H1 (cell line): Measurements from ENCODE around the gene PTCH2. TPM values are rescaled to one million over a fixed set of nuclear protein-coding genes. Genes with fewer than 3 reads are reported as not detected.

Experiments
- CBX8 ChIP-seq: fragments of 300-800, 300-1000 bp; sonication (generic); IDR thresholded peaks from 2 replicates; pipeline ENCODE4 v1.7.1; 2016; ENCODE audit warnings: low read depth, low read length, borderline replicate concordance
- CTBP2 ChIP-seq: IDR thresholded peaks from 2 replicates; pipeline ENCODE4 v1.7.0; 2011; ENCODE audit warnings: borderline replicate concordance, mild to moderate bottlenecking, moderate library complexity, mixed read lengths, low read length; ENCODE audit not compliant: insufficient read depth, insufficient read length
- FOSL1 ChIP-seq: IDR thresholded peaks from 2 replicates; pipeline ENCODE4 v1.6.1; 2011; ENCODE audit warnings: mild to moderate bottlenecking, low read depth, low read length, moderate library complexity; ENCODE audit not compliant: insufficient read depth
- GABPA ChIP-seq: IDR thresholded peaks from 2 replicates; pipeline ENCODE4 v1.6.1; 2011; ENCODE audit warnings: mild to moderate bottlenecking, low read length, moderate library complexity, borderline replicate concordance; ENCODE audit not compliant: insufficient read depth
- HDAC2 ChIP-seq, 2 experiments: fragments of 300-600 bp in 1 of 2; sonication (generic) in 1 of 2; IDR thresholded peaks; 2 replicates each; pipeline ENCODE4 v1.6.1; 2011 to 2012; ENCODE audit warnings: low read depth in 2 of 2, low read length in 2 of 2, mild to moderate bottlenecking in 2 of 2, moderate library complexity in 2 of 2, borderline replicate concordance in 1 of 2, inconsistent platforms in 1 of 2
- JUN ChIP-seq: IDR thresholded peaks from 2 replicates; pipeline ENCODE4 v1.6.1; 2011; ENCODE audit warnings: low read depth, mild to moderate bottlenecking, improper control_type of control experiment, low read length
- NANOG ChIP-seq: IDR thresholded peaks from 2 replicates; pipeline ENCODE4 v1.6.1; 2011; ENCODE audit warnings: low read length, low read depth, mild to moderate bottlenecking, inconsistent platforms; ENCODE audit not compliant: insufficient read depth, poor library complexity, severe bottlenecking
- PHF8 ChIP-seq: fragments of 200-600 bp; sonication (generic); conservative IDR thresholded peaks from 2 replicates; pipeline ENCODE4 v1.7.1; 2012; ENCODE audit warnings: low read depth, mild to moderate bottlenecking, inconsistent platforms, low read length, moderate library complexity
- SP1 ChIP-seq: IDR thresholded peaks from 2 replicates; pipeline ENCODE4 v1.6.1; 2011; ENCODE audit warnings: low read depth, low read length
- TCF12 ChIP-seq: IDR thresholded peaks from 2 replicates; pipeline ENCODE4 v1.6.1; 2011; ENCODE audit warnings: low read depth, mild to moderate bottlenecking, low read length
- ZNF274 ChIP-seq: IDR thresholded peaks from 2 replicates; pipeline ENCODE4 v1.7.0; 2012; ENCODE audit warnings: low read length, borderline replicate concordance; ENCODE audit errors: extremely low read depth
- polyA plus RNA-seq, 7 experiments: library from polyadenylated mRNA; depleted of rRNA in 3 of 7; stranded (reverse) in 5 of 7; unstranded in 2 of 7; fragments of >200 nt in 5 of 7; fragments of 200-250 nt in 2 of 7; gene quantifications; 1 replicate in 5 of 7; 2 replicates in 1 of 7; 4 replicates in 1 of 7; pipeline versions ENCODE4 v1.2.1 to v1.2.3, GENCODE V29; 2011 to 2013; ENCODE audit warnings: missing spikeins in 2 of 7, mixed read lengths in 2 of 7
- total RNA-seq: library from RNA; stranded (reverse); fragmentation: NEBNext Ultra II Directional; extraction: Animal tissue kit (Norgen Biotek cat#: 25700); gene quantifications from 2 replicates; pipeline ENCODE4 v1.2.1, GENCODE V29; 2021

Gene PTCH2
- total and polyA plus RNA-seq, 2 of the 8 experiments (the other 6 are each of a cell fraction or from before 2014, with no cell fraction given): 0.35 to 1.2 TPM

GRCh38 chr1:44803312-44804095, 39.5 kb downstream of the PTCH2 start (continued):
- TF ChIP-seq GABPA (no peak), ZNF274 (no peak), JUN (no peak), CTBP2 (no peak), CBX8 (no peak), PHF8 (no peak), HDAC2 (IDR thresholded peaks at IDR 0.05; ENCODE audit: borderline replicate concordance in 1 of 2, low read depth in 2 of 2, low read length in 2 of 2) (no peak), TCF12 (no peak), SP1 (no peak), NANOG (no peak), FOSL1 (no peak)
